Fibroblast of lung (primary cell): ENCODE data around the gene TPPP. TPM values are rescaled to one million over a fixed set of nuclear protein-coding genes. Genes with fewer than 3 reads are reported as not detected.

Experiments used
- DNase-seq, 2 donors: peaks; one replicate each; pipeline versions ENCODE4 v3.0.0 to v3.0.0-alpha.2; 2010; ENCODE audit warnings: low read depth in 2 of 2
- H2AFZ ChIP-seq: 2 replicates; pipeline ENCODE4 v1.5.1; 2012; ENCODE audit warnings: low read length, control low read depth, inconsistent platforms
- H3K27ac ChIP-seq: 2 replicates; pipeline ENCODE4 v1.5.1; 2011; ENCODE audit warnings: low read length, control low read depth; ENCODE audit not compliant: insufficient read depth
- H3K27me3 ChIP-seq: 2 replicates; pipeline ENCODE4 v1.5.1; 2011; ENCODE audit warnings: mild to moderate bottlenecking, low read length; ENCODE audit not compliant: control insufficient read depth, insufficient read depth
- H3K36me3 ChIP-seq: 2 replicates; pipeline ENCODE4 v1.5.1; 2011; ENCODE audit warnings: low read length; ENCODE audit not compliant: control insufficient read depth, insufficient read depth
- H3K4me1 ChIP-seq: 2 replicates; pipeline ENCODE4 v1.5.1; 2011; ENCODE audit warnings: low read length; ENCODE audit not compliant: control insufficient read depth, insufficient read depth; ENCODE audit errors: extremely low read depth
- H3K4me2 ChIP-seq: 2 replicates; pipeline ENCODE4 v1.5.1; 2011; ENCODE audit warnings: low read length, control low read depth; ENCODE audit not compliant: insufficient read depth; ENCODE audit errors: extremely low read depth
- H3K4me3 ChIP-seq, 4 experiments: fragments of 200-600 bp in 1 of 4; sonication (generic) in 1 of 4; replicated peaks in 1 of 4; 2 replicates each; pipeline ENCODE4 v1.5.1; 2011 to 2016; ENCODE audit warnings: low read length in 4 of 4, low read depth in 3 of 4, mild to moderate bottlenecking in 3 of 4, control low read depth in 2 of 4, inconsistent platforms in 1 of 4, mixed read lengths in 1 of 4; ENCODE audit not compliant: insufficient read depth in 1 of 4; ENCODE audit errors: control extremely low read depth in 1 of 4
- H3K79me2 ChIP-seq: 2 replicates; pipeline ENCODE4 v1.5.1; 2012; ENCODE audit warnings: mild to moderate bottlenecking, low read length, inconsistent platforms; ENCODE audit not compliant: control insufficient read depth, insufficient read depth
- H3K9ac ChIP-seq: 2 replicates; pipeline ENCODE4 v1.5.1; 2011; ENCODE audit warnings: mild to moderate bottlenecking, low read length, control low read depth; ENCODE audit not compliant: insufficient read depth
- H3K9me3 ChIP-seq: 2 replicates; pipeline ENCODE4 v1.5.1; 2012; ENCODE audit warnings: low read depth, low read length; ENCODE audit not compliant: control insufficient read depth, insufficient read depth
- H4K20me1 ChIP-seq: 2 replicates; pipeline ENCODE4 v1.5.1; 2011; ENCODE audit warnings: low read length; ENCODE audit not compliant: control insufficient read depth, insufficient read depth; ENCODE audit errors: extremely low read depth
- EZH2 ChIP-seq: IDR thresholded peaks from 2 replicates; pipeline ENCODE4 v1.5.1; 2012; ENCODE audit warnings: low read length, control low read depth, mild to moderate bottlenecking; ENCODE audit errors: missing control alignments
- polyA plus RNA-seq, 2 donors: library from polyadenylated mRNA; depleted of rRNA in 1 of 2; stranded (reverse) in 1 of 2; unstranded in 1 of 2; fragments of >200 nt; gene quantifications; 2 replicates each; pipeline ENCODE4 v1.2.1, GENCODE V29; 2011 to 2012; ENCODE audit warnings: missing spikeins in 1 of 2
- total RNA-seq: library from RNA; depleted of rRNA; stranded (reverse); fragments of >200 nt; gene quantifications from 2 replicates; pipeline ENCODE4 v1.2.1, GENCODE V29; 2014
- TF ChIP-seq, protein P1 (sequence below), 2 donors: IDR thresholded peaks in 1 of 2; conservative IDR thresholded peaks in 1 of 2; 1 replicate in 1 of 2; 2 replicates in 1 of 2; pipeline ENCODE4 v1.5.1; 2011 to 2012; ENCODE audit warnings: low read length in 2 of 2, control low read depth in 1 of 2, inconsistent platforms in 1 of 2, low read depth in 1 of 2, mild to moderate bottlenecking in 1 of 2

Gene TPPP
- total and polyA plus RNA-seq, 2 donors (not counting 1 experiment from before 2014, with no cell fraction given): 0.06 to 0.17 TPM

DNA sequence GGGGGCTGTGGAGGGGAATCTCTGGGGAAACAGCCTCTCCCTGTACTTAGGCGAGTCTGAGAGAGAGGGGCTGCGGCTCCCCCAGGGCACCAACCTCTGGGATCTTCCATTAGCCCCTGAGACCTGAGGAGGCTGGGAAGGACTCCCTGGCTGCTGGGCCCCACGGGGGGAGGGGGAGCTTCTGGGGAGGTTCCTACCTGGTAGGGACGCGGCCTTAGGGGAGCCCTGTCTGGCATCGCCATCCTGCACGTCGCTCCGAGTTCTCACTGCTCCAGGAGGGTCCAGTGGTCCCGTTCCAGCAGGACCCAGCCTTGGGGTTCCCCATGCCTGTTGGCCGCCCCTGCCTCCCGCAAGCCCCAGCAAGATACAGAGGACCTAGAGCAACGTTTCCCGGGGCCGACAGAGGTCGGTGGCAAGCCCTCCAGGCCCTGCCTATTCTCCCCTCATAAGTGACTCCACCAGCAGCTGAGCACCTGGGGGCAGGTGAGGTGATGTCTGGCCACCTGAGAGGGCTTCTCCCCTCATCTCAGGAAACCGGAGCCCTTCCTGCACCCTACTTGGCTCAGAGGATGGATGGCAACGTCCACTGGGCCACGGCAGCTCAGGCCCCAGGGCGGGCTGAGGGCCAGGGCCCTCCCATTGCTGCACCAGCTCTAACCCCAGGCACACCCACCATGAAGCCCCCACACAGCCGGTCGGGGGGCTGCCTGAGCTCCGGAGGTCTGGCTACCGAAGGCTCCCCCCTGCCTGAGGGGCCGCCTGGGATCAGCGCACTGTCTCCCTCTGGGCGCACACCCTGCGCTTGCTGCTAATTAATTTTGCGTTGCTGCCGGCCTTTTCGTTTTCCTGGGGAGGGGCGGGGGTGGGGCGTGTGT is 22.5 kb downstream of the TPPP start:
- Histone ChIP-seq H3K27ac (no peak overlapping the region), H3K79me2 (no peaks in the 10 kb centered on the region), H3K36me3 (peaks cover 2% of the 10 kb centered on the region), H3K9ac (no peak overlapping the region), H4K20me1 (no peaks in the 10 kb centered on the region), H3K27me3 (peaks cover 5% of the 10 kb centered on the region), H3K4me3 (no peak overlapping the region), H2AFZ (no peak overlapping the region), H3K9me3 (no peaks in the 10 kb centered on the region), H3K4me1 (peaks cover 4% of the 10 kb centered on the region), H3K4me2 (no peak overlapping the region)
- TF ChIP-seq, protein P1, sequence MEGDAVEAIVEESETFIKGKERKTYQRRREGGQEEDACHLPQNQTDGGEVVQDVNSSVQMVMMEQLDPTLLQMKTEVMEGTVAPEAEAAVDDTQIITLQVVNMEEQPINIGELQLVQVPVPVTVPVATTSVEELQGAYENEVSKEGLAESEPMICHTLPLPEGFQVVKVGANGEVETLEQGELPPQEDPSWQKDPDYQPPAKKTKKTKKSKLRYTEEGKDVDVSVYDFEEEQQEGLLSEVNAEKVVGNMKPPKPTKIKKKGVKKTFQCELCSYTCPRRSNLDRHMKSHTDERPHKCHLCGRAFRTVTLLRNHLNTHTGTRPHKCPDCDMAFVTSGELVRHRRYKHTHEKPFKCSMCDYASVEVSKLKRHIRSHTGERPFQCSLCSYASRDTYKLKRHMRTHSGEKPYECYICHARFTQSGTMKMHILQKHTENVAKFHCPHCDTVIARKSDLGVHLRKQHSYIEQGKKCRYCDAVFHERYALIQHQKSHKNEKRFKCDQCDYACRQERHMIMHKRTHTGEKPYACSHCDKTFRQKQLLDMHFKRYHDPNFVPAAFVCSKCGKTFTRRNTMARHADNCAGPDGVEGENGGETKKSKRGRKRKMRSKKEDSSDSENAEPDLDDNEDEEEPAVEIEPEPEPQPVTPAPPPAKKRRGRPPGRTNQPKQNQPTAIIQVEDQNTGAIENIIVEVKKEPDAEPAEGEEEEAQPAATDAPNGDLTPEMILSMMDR (conservative IDR thresholded peaks at IDR 0.05 in 1 of 2, IDR thresholded peaks at IDR 0.05 in 1 of 2; ENCODE audit: low read depth in 1 of 2, low read length in 2 of 2): no peak
- no peak for DNase-seq

DNA sequence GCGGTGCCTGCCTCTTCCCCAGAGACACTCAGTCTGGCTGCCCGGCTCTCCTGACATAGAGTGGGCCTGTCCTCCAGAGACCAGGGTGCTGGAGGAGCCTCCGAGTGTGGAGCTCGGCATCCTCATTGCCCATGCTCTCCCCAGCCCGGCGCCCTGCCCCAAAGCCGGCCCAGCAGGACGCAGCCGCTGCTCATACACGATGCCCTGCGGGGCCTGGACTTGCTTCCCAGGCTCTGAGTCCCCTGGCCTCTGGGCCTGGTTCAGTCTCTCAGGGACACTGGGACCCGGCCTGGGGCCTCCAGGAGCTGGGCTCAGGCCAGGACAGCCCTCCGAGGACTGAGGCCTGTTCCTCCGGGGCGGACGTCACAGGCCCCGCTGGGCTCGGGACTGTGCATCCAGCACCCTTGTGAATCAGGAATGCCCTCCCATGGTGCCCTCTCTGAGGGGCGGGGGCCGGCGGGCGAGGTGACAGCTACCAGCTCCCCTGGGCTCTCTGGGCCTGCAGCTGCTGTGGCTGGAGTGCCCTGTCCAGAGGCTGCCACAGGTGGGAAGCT is 23.2 kb downstream of the TPPP start:
- no peak overlapping the region for H3K4me3 ChIP-seq
- H3K27ac ChIP-seq: no peak overlapping the region
- no peaks in the 10 kb centered on the region for H3K9me3 ChIP-seq
- no peak overlapping the region for H2AFZ ChIP-seq
- TF ChIP-seq EZH2: no peak
- TF ChIP-seq, protein P1 (conservative IDR thresholded peaks at IDR 0.05 in 1 of 2, IDR thresholded peaks at IDR 0.05 in 1 of 2; ENCODE audit: low read depth in 1 of 2, low read length in 2 of 2): no peak
- H4K20me1 ChIP-seq: no peaks in the 10 kb centered on the region
- H3K4me1 ChIP-seq: peaks cover 4% of the 10 kb centered on the region
- no peak overlapping the region for H3K9ac ChIP-seq
- no peaks in the 10 kb centered on the region for H3K79me2 ChIP-seq
- DNase-seq: no peak
- peaks cover 5% of the 10 kb centered on the region for H3K27me3 ChIP-seq
- H3K36me3 ChIP-seq: peaks cover 2% of the 10 kb centered on the region
- H3K4me2 ChIP-seq: no peak overlapping the region

DNA sequence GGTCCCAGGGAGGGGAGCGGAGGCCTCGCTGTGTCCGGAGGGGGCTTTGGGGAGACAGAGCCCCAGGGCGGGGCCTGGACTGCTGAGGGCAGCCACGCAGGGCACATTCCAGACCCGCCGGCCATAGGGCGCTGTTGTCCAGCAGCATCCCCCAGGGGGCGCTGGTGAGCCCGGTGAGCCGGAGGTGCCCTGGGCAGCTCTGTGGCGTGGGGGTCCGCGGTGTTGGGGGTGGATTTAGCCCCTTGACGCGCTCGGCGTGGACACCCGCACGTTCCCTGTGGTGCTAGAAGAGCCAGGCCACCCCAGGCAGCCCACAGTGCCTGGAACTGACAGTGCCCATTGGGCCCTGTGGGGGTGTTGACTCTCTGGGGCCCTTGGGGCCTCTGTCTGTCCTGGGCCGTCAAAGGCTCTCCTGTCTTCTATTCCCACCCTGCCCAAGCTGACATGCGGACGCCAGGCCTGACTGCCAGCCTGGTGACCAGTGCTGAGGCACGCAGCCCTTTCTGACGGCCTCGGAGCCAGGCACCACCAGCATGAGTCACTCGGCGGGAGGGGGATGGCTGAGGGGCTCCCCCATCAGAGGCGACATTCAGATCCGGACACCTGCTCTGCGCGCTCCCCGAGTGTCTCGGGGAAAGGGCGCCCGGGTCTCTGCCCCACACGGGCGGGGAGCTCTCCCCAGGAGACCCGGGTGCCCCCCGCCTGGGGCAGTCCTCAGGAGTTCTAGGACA is 23.9 kb downstream of the TPPP start:
- H3K9ac ChIP-seq: no peak overlapping the region
- peaks cover 5% of the 10 kb centered on the region for H3K27me3 ChIP-seq
- no peaks in the 10 kb centered on the region for H4K20me1 ChIP-seq
- no peak overlapping the region for H3K27ac ChIP-seq
- H3K4me2 ChIP-seq: no peak overlapping the region
- peaks cover 2% of the 10 kb centered on the region for H3K36me3 ChIP-seq
- DNase-seq: peak in 1 of 2 donors; percentile 52
- H3K79me2 ChIP-seq: no peaks in the 10 kb centered on the region
- no peaks in the 10 kb centered on the region for H3K9me3 ChIP-seq
- no peak overlapping the region for H2AFZ ChIP-seq
- H3K4me1 ChIP-seq: peaks cover 4% of the 10 kb centered on the region
- no peak for TF ChIP-seq EZH2
- TF ChIP-seq, protein P1 (conservative IDR thresholded peaks at IDR 0.05 in 1 of 2, IDR thresholded peaks at IDR 0.05 in 1 of 2; ENCODE audit: low read depth in 1 of 2, low read length in 2 of 2): peak; percentile 48 to 58
- H3K4me3 ChIP-seq: no peak overlapping the region
